Measurements from ENCODE around the gene CAMK2B. TPM values are rescaled to one million over a fixed set of nuclear protein-coding genes. Genes with fewer than 3 reads are reported as not detected.

CAMK2B gene
- total RNA-seq, 1 experiment from 2014 or later = not detected

GRCh38 chr7:44367475-44368043, 42.2 kb upstream of the CAMK2B start:
- Mint-ChIP-seq H3K27me3 (ENCODE audit: insufficient read depth, unreplicated experiment) (peaks cover 11% of the 10 kb centered on the region), H3K36me3 (ENCODE audit: insufficient read depth, unreplicated experiment) (no peaks in the 10 kb centered on the region), H3K4me1 (ENCODE audit: low read depth, unreplicated experiment) (no peaks in the 10 kb centered on the region), H3K4me3 (ENCODE audit: unreplicated experiment) (no peak overlapping the region), H3K27ac (ENCODE audit: unreplicated experiment) (no peak overlapping the region), H3K9me3 (ENCODE audit: unreplicated experiment) (peaks cover 5% of the 10 kb centered on the region)
- H3K4me1 ChIP-seq = no peaks in the 10 kb centered on the region
- POLR2A ChIA-PET = interaction anchor here (0.6 kb wide), 1 partner anchor 747 kb away, joined by 4 read pairs; no protein-coding TSS in a partner anchor
- no peaks in the 10 kb centered on the region for H3K36me3 ChIP-seq (ENCODE audit: control insufficient read depth, insufficient read depth, low read length)
- BruUV-seq (replicated peaks) = no TSS peak
- no peak overlapping the region for H3K4me3 ChIP-seq (ENCODE audit: low read depth, low read length)
- H3K27me3 ChIP-seq (replicated peaks; ENCODE audit: control insufficient read depth, insufficient read depth, low read length) = no peaks in the 10 kb centered on the region
- TF ChIP-seq, protein P1, sequence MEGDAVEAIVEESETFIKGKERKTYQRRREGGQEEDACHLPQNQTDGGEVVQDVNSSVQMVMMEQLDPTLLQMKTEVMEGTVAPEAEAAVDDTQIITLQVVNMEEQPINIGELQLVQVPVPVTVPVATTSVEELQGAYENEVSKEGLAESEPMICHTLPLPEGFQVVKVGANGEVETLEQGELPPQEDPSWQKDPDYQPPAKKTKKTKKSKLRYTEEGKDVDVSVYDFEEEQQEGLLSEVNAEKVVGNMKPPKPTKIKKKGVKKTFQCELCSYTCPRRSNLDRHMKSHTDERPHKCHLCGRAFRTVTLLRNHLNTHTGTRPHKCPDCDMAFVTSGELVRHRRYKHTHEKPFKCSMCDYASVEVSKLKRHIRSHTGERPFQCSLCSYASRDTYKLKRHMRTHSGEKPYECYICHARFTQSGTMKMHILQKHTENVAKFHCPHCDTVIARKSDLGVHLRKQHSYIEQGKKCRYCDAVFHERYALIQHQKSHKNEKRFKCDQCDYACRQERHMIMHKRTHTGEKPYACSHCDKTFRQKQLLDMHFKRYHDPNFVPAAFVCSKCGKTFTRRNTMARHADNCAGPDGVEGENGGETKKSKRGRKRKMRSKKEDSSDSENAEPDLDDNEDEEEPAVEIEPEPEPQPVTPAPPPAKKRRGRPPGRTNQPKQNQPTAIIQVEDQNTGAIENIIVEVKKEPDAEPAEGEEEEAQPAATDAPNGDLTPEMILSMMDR (IDR thresholded peaks at IDR 0.05; ENCODE audit: insufficient read depth in 1 of 2, low read depth in 1 of 2, low read length in 1 of 2, severe bottlenecking in 1 of 2, unreplicated experiment in 1 of 2) = no peak
- H3K9me3 ChIP-seq = peaks cover 9% of the 10 kb centered on the region
- no peak for DNase-seq
- intact Hi-C loops (cut with micrococcal nuclease; ENCODE audit: unreplicated experiment) = no loop called here
- CTCF ChIA-PET = no interaction called here

DNA sequence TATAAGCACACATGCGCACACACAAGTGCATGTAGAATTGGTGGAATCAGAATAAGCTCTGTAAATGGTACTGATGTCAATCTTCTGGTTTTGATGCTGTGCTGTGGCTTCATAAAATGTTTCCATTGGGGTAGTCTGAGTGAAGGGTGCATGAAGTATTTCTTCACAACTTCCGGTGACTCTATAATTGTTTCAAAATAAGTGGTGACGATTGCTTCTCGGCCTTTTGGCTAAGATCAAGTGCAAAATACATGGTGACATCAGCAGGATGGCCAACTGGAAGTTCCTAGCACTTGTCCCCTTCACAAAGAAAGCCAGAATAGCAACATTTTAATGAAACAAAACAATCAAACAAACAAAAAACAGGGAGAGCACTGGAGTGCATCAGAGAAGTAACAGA, 41.6 kb upstream of the CAMK2B start:
- Histone ChIP-seq H3K36me3 (ENCODE audit: control insufficient read depth, insufficient read depth, low read length) (no peaks in the 10 kb centered on the region), H3K27me3 (replicated peaks; ENCODE audit: control insufficient read depth, insufficient read depth, low read length) (no peaks in the 10 kb centered on the region), H3K9me3 (peaks cover 14% of the 10 kb centered on the region), H3K4me1 (no peaks in the 10 kb centered on the region), H3K4me3 (ENCODE audit: low read depth, low read length) (no peak overlapping the region)
- intact Hi-C loops (cut with micrococcal nuclease; ENCODE audit: unreplicated experiment) = no loop called here
- H3K27ac Mint-ChIP-seq (ENCODE audit: unreplicated experiment) = no peak overlapping the region
- BruUV-seq (replicated peaks) = no TSS peak
- no peaks in the 10 kb centered on the region for H3K36me3 Mint-ChIP-seq (ENCODE audit: insufficient read depth, unreplicated experiment)
- CTCF ChIA-PET = no interaction called here
- peaks cover 5% of the 10 kb centered on the region for H3K9me3 Mint-ChIP-seq (ENCODE audit: unreplicated experiment)
- TF ChIP-seq, protein P1 (IDR thresholded peaks at IDR 0.05; ENCODE audit: insufficient read depth in 1 of 2, low read depth in 1 of 2, low read length in 1 of 2, severe bottlenecking in 1 of 2, unreplicated experiment in 1 of 2) = no peak
- DNase-seq = no peak
- peaks cover 17% of the 10 kb centered on the region for H3K27me3 Mint-ChIP-seq (ENCODE audit: insufficient read depth, unreplicated experiment)
- H3K4me3 Mint-ChIP-seq (ENCODE audit: unreplicated experiment) = no peak overlapping the region
- POLR2A ChIA-PET = interaction anchor here (0.6 kb wide), 1 partner anchor 748 kb away, joined by 4 read pairs; no protein-coding TSS in a partner anchor
- no peaks in the 10 kb centered on the region for H3K4me1 Mint-ChIP-seq (ENCODE audit: low read depth, unreplicated experiment)

DNA sequence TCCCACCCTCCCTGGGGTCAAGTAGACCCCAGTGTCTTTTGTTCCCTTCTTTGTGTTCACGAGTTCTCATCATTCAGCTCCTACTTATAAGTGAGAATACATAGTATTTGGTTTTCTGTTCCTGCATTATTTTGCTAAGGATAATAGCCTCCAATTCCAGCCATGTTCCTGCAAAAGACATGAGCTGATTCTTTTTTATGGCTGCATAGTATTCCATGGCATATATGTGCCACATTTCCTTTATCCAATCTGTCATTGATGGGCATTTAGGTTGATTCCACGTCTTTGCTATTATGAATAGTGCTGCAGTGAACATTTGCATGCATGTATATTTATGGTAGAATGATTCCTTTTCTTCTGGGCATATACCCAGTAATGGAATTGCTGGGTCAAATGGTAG, 28.3 kb upstream of the CAMK2B start:
- intact Hi-C loops (cut with micrococcal nuclease; ENCODE audit: unreplicated experiment) = no loop called here
- POLR2A ChIA-PET = no interaction called here

More for the DNA sequence above, 28.3 kb upstream of the CAMK2B start:
- CTCF ChIA-PET = no interaction called here
- H3K9me3 ChIP-seq = peaks cover 10% of the 10 kb centered on the region; the same call in 1 of the 2 replicates
- H3K36me3 ChIP-seq (ENCODE audit: control insufficient read depth, insufficient read depth, low read length) = no peaks in the 10 kb centered on the region
- no peak overlapping the region for H3K27ac Mint-ChIP-seq (ENCODE audit: unreplicated experiment)
- H3K4me3 ChIP-seq (ENCODE audit: low read depth, low read length) = no peak overlapping the region
- peaks cover 18% of the 10 kb centered on the region for H3K27me3 Mint-ChIP-seq (ENCODE audit: insufficient read depth, unreplicated experiment)
- TF ChIP-seq, protein P1 (IDR thresholded peaks at IDR 0.05; ENCODE audit: insufficient read depth in 1 of 2, low read depth in 1 of 2, low read length in 1 of 2, severe bottlenecking in 1 of 2, unreplicated experiment in 1 of 2) = no peak
- H3K36me3 Mint-ChIP-seq (ENCODE audit: insufficient read depth, unreplicated experiment) = no peaks in the 10 kb centered on the region
- no peaks in the 10 kb centered on the region for H3K4me1 ChIP-seq
- H3K4me3 Mint-ChIP-seq (ENCODE audit: unreplicated experiment) = no peak overlapping the region
- no peaks in the 10 kb centered on the region for H3K27me3 ChIP-seq (replicated peaks; ENCODE audit: control insufficient read depth, insufficient read depth, low read length)
- H3K4me1 Mint-ChIP-seq (ENCODE audit: low read depth, unreplicated experiment) = no peaks in the 10 kb centered on the region
- BruUV-seq (replicated peaks) = no TSS peak
- no peak for DNase-seq
- H3K9me3 Mint-ChIP-seq (ENCODE audit: unreplicated experiment) = peaks cover 9% of the 10 kb centered on the region

Data from Caco-2 (cell line).